ENCODE data around the gene GFAP.

GFAP gene

GRCh38 chr17:44915862-44916780, 821 bp upstream of the GFAP start:
- in situ Hi-C loops (cut with HindIII; ENCODE audit: low sequenced_read_pairs): loop anchor here (25.0 kb wide), 1 partner anchor 96 kb away; no protein-coding TSS in a partner anchor

- in situ Hi-C loops (cut with HindIII; ENCODE audit: low sequenced_read_pairs): loop anchor here (25.0 kb wide), 1 partner anchor 98 kb away; no protein-coding TSS in a partner anchor
Observed at GRCh38 chr17:44914698-44915271, 515 bp downstream of the GFAP start.

- in situ Hi-C loops (cut with HindIII; ENCODE audit: low sequenced_read_pairs): loop anchor here (25.0 kb wide), 1 partner anchor 98 kb away; no protein-coding TSS in a partner anchor
Observed at GRCh38 chr17:44914148-44914547, 1.2 kb downstream of the GFAP start.

- in situ Hi-C loops (cut with HindIII; ENCODE audit: low sequenced_read_pairs): loop anchor here (25.0 kb wide), 1 partner anchor 99 kb away; no protein-coding TSS in a partner anchor
Observed at GRCh38 chr17:44913676-44914075, 1.6 kb downstream of the GFAP start.

GRCh38 chr17:44912763-44913544, 2.3 kb downstream of the GFAP start:
- in situ Hi-C loops (cut with HindIII; ENCODE audit: low sequenced_read_pairs): loop anchor here (25.0 kb wide), 1 partner anchor 99 kb away; no protein-coding TSS in a partner anchor

- in situ Hi-C loops (cut with HindIII; ENCODE audit: low sequenced_read_pairs): loop anchor here (25.0 kb wide), 1 partner anchor 101 kb away; no protein-coding TSS in a partner anchor
Observed at GRCh38 chr17:44911133-44912001, 3.9 kb downstream of the GFAP start.

- in situ Hi-C loops (cut with HindIII; ENCODE audit: low sequenced_read_pairs): loop anchor here (25.0 kb wide), 1 partner anchor 102 kb away; no protein-coding TSS in a partner anchor
Observed at GRCh38 chr17:44910231-44911106, 4.8 kb downstream of the GFAP start.

GRCh38 chr17:44909681-44910144, 5.6 kb downstream of the GFAP start:
- in situ Hi-C loops (cut with HindIII; ENCODE audit: low sequenced_read_pairs): loop anchor here (25.0 kb wide), 1 partner anchor 103 kb away; no protein-coding TSS in a partner anchor

- in situ Hi-C loops (cut with HindIII; ENCODE audit: low sequenced_read_pairs): loop anchor here (25.0 kb wide), 1 partner anchor 103 kb away; no protein-coding TSS in a partner anchor
Observed at GRCh38 chr17:44908761-44909326, 6.5 kb downstream of the GFAP start.

- in situ Hi-C loops (cut with HindIII; ENCODE audit: low sequenced_read_pairs): loop anchor here (25.0 kb wide), 1 partner anchor 104 kb away; no protein-coding TSS in a partner anchor
Observed at GRCh38 chr17:44907729-44908470, 7.4 kb downstream of the GFAP start.

- in situ Hi-C loops (cut with HindIII; ENCODE audit: low sequenced_read_pairs): loop anchor here (25.0 kb wide), 1 partner anchor 105 kb away; no protein-coding TSS in a partner anchor
Observed at GRCh38 chr17:44906763-44907728, 8.3 kb downstream of the GFAP start.

- in situ Hi-C loops (cut with HindIII; ENCODE audit: low sequenced_read_pairs): loop anchor here (25.0 kb wide), 1 partner anchor 106 kb away; no protein-coding TSS in a partner anchor
Observed at GRCh38 chr17:44906010-44906646, 9.2 kb downstream of the GFAP start.

- in situ Hi-C loops (cut with HindIII; ENCODE audit: low sequenced_read_pairs): loop anchor here (25.0 kb wide), 1 partner anchor 107 kb away; no protein-coding TSS in a partner anchor
Observed at GRCh38 chr17:44905006-44906000, 10.0 kb downstream of the GFAP start.

All from endothelial cell of hepatic sinusoid (primary cell).